Caco-2 (cell line): ENCODE data around the gene SHB. TPM values are rescaled to one million over a fixed set of nuclear protein-coding genes. Genes with fewer than 3 reads are reported as not detected.
A peak's percentile ranks its signal among the peaks of the same experiment; 100 is the strongest.

ENCODE experiments used
- BruUV-seq: library from RNA; stranded (reverse); fragments of 400-500 nt; replicated peaks from 2 replicates; lab custom pipeline; 2021; lab: Mats Ljungman, UMichigan
- CTCF ChIA-PET: fragments of 300-600 bp; sonication (Branson Sonifier 250); formaldehyde crosslinking; loops from one replicate; lab custom pipeline; 2022; ENCODE audit warnings: antibody characterized with exemption; lab: Charles Lee
- POLR2A ChIA-PET: fragments of 300-600 bp; sonication (Branson Sonifier 250); formaldehyde crosslinking; loops from one replicate; lab custom pipeline; 2022; ENCODE audit warnings: antibody characterized with exemption; lab: Charles Lee
- DNase-seq, 2 experiments: peaks; one replicate each; pipeline versions ENCODE4 v3.0.0 to v3.0.0-alpha.2; 2020 to 2022
- H3K27me3 ChIP-seq: replicated peaks from 2 replicates; pipeline ENCODE4 v1.6.0; 2011; ENCODE audit warnings: low read length; ENCODE audit not compliant: control insufficient read depth, insufficient read depth
- H3K36me3 ChIP-seq: 2 replicates; pipeline ENCODE4 v1.5.1; 2011; ENCODE audit warnings: low read length; ENCODE audit not compliant: control insufficient read depth, insufficient read depth
- H3K4me1 ChIP-seq: fragments of 250-450 bp; sonication (Bioruptor Pico); 2 replicates; pipeline ENCODE4 v1.5.1; 2020; ENCODE audit warnings: mild to moderate bottlenecking
- H3K4me3 ChIP-seq: 2 replicates; pipeline ENCODE4 v1.5.1; 2011; ENCODE audit warnings: low read depth, mild to moderate bottlenecking, control low read depth, low read length
- H3K9me3 ChIP-seq: fragments of 250-450 bp; sonication (Bioruptor Pico); 2 replicates; pipeline ENCODE4 v1.5.1; 2020; ENCODE audit warnings: mild to moderate bottlenecking, moderate library complexity
- H3K27ac Mint-ChIP-seq: one replicate; pipeline ENCODE4 v1.8.0; 2022; ENCODE audit warnings: mixed read lengths; ENCODE audit not compliant: unreplicated experiment
- H3K27me3 Mint-ChIP-seq: one replicate; pipeline ENCODE4 v1.8.0; 2022; ENCODE audit warnings: mixed read lengths; ENCODE audit not compliant: insufficient read depth, unreplicated experiment
- H3K36me3 Mint-ChIP-seq: one replicate; pipeline ENCODE4 v1.8.0; 2022; ENCODE audit warnings: mild to moderate bottlenecking, mixed read lengths; ENCODE audit not compliant: insufficient read depth, unreplicated experiment
- H3K4me1 Mint-ChIP-seq: one replicate; pipeline ENCODE4 v1.8.0; 2022; ENCODE audit warnings: low read depth, mixed read lengths; ENCODE audit not compliant: unreplicated experiment
- H3K4me3 Mint-ChIP-seq: one replicate; pipeline ENCODE4 v1.8.0; 2022; ENCODE audit warnings: mild to moderate bottlenecking, moderate library complexity, mixed read lengths; ENCODE audit not compliant: unreplicated experiment
- H3K9me3 Mint-ChIP-seq: one replicate; pipeline ENCODE4 v1.8.0; 2022; ENCODE audit warnings: mixed read lengths; ENCODE audit not compliant: unreplicated experiment
- CTCF ChIP-seq, 2 experiments: fragments of 200-600 bp in 1 of 2; IDR thresholded peaks; 1 replicate in 1 of 2; 2 replicates in 1 of 2; pipeline versions ENCODE4 v1.5.1 to v1.8.0; 2011 to 2022; ENCODE audit warnings: antibody characterized with exemption in 1 of 2, control low read depth in 1 of 2, inconsistent platforms in 1 of 2, low read depth in 1 of 2, low read length in 1 of 2, mild to moderate bottlenecking in 1 of 2, moderate library complexity in 1 of 2; ENCODE audit not compliant: insufficient read depth in 1 of 2, severe bottlenecking in 1 of 2, unreplicated experiment in 1 of 2
- intact Hi-C: fragments of 100-400 bp; cut with micrococcal nuclease; formaldehyde crosslinking; loops from one replicate; pipeline ENCODE4 v1.10.0; 2022; ENCODE audit not compliant: unreplicated experiment
- total RNA-seq: library from RNA; stranded (reverse); gene quantifications from 2 replicates; pipeline ENCODE4 v1.2.3, GENCODE V29; 2022

Gene SHB
- total RNA-seq, 1 experiment from 2014 or later = 18.3 TPM

DNA sequence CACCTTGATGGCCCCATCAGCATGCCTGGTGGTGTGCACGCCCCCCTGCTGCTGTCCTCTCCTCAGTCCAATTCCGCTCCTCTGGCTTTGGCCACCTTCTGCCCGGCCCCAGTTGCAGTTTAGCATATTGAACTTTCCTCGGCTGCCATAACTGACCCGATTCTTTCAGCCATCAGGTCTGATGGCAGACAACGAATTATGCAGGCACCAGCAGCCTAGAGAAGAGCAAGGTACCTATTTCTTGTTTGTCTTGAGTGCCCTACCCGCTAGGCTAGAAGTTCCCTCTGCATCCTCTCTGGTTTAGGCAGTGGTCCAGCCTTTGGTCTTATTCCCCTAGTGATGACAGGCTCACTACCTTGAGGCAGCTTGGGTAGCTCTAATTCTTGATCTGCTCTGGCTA is 122.1 kb downstream of the SHB start:
- H3K4me3 ChIP-seq = no peak overlapping the region
- DNase-seq = no peak
- intact Hi-C loops = no loop called here
- POLR2A ChIA-PET = no interaction called here
- peak overlapping the region; percentile 74 for H3K27ac Mint-ChIP-seq
- no peak overlapping the region for H3K4me3 Mint-ChIP-seq
- no peak for TF ChIP-seq CTCF (IDR thresholded peaks at IDR 0.05; ENCODE audit: insufficient read depth in 1 of 2, low read depth in 1 of 2, low read length in 1 of 2, severe bottlenecking in 1 of 2, unreplicated experiment in 1 of 2)
- H3K4me1 ChIP-seq = peaks cover 50% of the 10 kb centered on the region
- no peaks in the 10 kb centered on the region for H3K9me3 ChIP-seq
- H3K9me3 Mint-ChIP-seq = no peaks in the 10 kb centered on the region
- H3K4me1 Mint-ChIP-seq = peaks cover 39% of the 10 kb centered on the region
- no TSS peak for BruUV-seq
- CTCF ChIA-PET = interaction anchor here (2.1 kb wide), 1 partner anchor 33 kb away, joined by 6 read pairs; no protein-coding TSS in a partner anchor
- peaks cover 62% of the 10 kb centered on the region for H3K36me3 Mint-ChIP-seq
- no peaks in the 10 kb centered on the region for H3K27me3 ChIP-seq
- peaks cover 2% of the 10 kb centered on the region for H3K36me3 ChIP-seq
- H3K27me3 Mint-ChIP-seq = no peaks in the 10 kb centered on the region

DNA sequence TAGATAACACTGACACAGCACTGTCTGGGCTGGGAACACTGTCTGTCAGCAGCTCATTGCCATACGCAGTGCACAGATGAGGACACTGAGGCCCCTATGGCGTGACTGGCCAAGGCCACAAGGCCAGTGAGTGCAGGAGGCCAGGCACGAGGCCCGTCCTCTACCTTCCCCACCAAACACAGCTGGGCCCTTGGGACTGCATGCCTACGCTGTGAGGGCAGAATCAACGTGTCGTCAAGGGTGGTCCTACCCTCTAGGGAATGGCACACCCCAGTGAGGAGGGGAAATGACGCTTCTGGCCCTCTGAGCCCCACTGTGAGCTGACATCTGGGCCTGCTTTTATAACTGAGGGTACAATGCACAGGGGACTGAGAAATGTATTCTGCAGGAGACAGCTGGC is 123.0 kb downstream of the SHB start:
- no peaks in the 10 kb centered on the region for H3K9me3 ChIP-seq
- Mint-ChIP-seq H3K4me3 (no peak overlapping the region), H3K36me3 (peaks cover 53% of the 10 kb centered on the region), H3K27ac (peak overlapping the region; percentile 74), H3K9me3 (no peaks in the 10 kb centered on the region), H3K4me1 (peaks cover 35% of the 10 kb centered on the region), H3K27me3 (no peaks in the 10 kb centered on the region)
- POLR2A ChIA-PET = no interaction called here
- no peak for DNase-seq
- CTCF ChIA-PET = interaction anchor here (2.1 kb wide), 1 partner anchor 33 kb away, joined by 6 read pairs; no protein-coding TSS in a partner anchor
- no peak overlapping the region for H3K4me3 ChIP-seq
- intact Hi-C loops = no loop called here
- H3K4me1 ChIP-seq = peaks cover 45% of the 10 kb centered on the region
- H3K27me3 ChIP-seq = no peaks in the 10 kb centered on the region
- TF ChIP-seq CTCF (IDR thresholded peaks at IDR 0.05; ENCODE audit: insufficient read depth in 1 of 2, low read depth in 1 of 2, low read length in 1 of 2, severe bottlenecking in 1 of 2, unreplicated experiment in 1 of 2) = no peak
- peaks cover 2% of the 10 kb centered on the region for H3K36me3 ChIP-seq
- BruUV-seq = no TSS peak

DNA sequence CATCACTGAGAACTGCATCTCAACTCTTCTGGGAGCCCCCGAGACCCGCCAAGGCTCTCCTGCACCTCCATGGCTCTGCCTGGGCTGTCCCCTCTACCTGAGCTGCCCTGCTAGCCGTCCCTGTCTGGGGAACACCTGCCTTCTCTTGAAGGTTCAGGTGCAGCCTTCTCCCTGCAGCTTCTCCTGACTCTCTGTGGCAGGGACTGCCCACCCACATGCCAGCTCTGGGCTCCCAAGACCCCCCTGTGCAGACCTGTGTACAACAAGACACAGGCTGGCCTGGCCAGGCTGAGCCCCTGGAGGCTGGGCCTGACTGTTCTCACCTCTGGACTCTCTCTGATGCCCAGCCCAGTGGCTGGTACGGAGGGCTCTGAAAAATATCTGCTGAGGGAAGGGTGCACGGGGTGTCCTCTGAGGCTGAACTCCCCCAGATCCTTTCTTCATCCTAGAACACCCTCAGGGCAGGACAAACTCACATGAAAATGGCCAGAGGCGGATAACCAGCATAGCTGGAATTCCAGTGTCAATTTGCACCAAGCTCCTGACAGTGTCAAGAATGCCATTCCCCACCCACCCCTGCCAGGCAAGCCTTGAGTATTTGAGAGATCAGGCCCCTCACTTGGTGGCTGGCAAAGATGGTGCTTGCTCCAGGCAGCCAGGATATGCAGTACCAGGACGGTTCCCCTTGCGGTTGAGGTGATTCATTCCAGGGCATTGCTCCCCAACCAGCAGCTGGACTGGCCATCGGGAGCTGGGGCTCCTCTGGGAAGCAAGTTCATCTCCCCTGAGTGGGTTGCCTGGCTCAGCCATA is 124.2 kb downstream of the SHB start:
- peaks cover 48% of the 10 kb centered on the region for H3K36me3 Mint-ChIP-seq
- CTCF ChIA-PET = interaction anchor here (1.0 kb wide), 1 partner anchor 31 kb away, joined by 3 read pairs; no protein-coding TSS in a partner anchor
- intact Hi-C loops = no loop called here
- peaks cover 2% of the 10 kb centered on the region for H3K36me3 ChIP-seq
- H3K4me1 ChIP-seq = peaks cover 54% of the 10 kb centered on the region
- H3K27me3 ChIP-seq = no peaks in the 10 kb centered on the region
- POLR2A ChIA-PET = no interaction called here
- no peak for TF ChIP-seq CTCF (IDR thresholded peaks at IDR 0.05; ENCODE audit: insufficient read depth in 1 of 2, low read depth in 1 of 2, low read length in 1 of 2, severe bottlenecking in 1 of 2, unreplicated experiment in 1 of 2)
- H3K4me3 Mint-ChIP-seq = peak overlapping the region; percentile 53
- no peaks in the 10 kb centered on the region for H3K27me3 Mint-ChIP-seq
- no peaks in the 10 kb centered on the region for H3K9me3 Mint-ChIP-seq
- peak overlapping the region; percentile 74 for H3K27ac Mint-ChIP-seq
- H3K9me3 ChIP-seq = no peaks in the 10 kb centered on the region
- DNase-seq = peak; percentile 78 to 89
- H3K4me1 Mint-ChIP-seq = peaks cover 35% of the 10 kb centered on the region
- BruUV-seq = no TSS peak
- H3K4me3 ChIP-seq = no peak overlapping the region
